M059J (cell line): ENCODE data around the gene MRAS. TPM values are rescaled to one million over a fixed set of nuclear protein-coding genes. Genes with fewer than 3 reads are reported as not detected.

ENCODE experiments used
- DNase-seq: peaks from one replicate; pipeline ENCODE4 v3.0.0-alpha.2; 2012; ENCODE audit warnings: low read depth
- total RNA-seq: library from RNA; depleted of rRNA; stranded (reverse); fragments of >200 nt; shearing (Covaris generic); gene quantifications from 2 replicates; pipeline ENCODE4 v1.2.3, GENCODE V29; 2014; rRNA removed

The MRAS gene
- 11.2 and 14.4 TPM in 2 replicates for total RNA-seq

GRCh38 chr3:138347960-138348753 is at the start of gene MRAS:
Gene MRAS, plus strand, starts transcription at chr3:138348579. Its CDS starts 24,305 bp downstream, at chr3:138372884.
- peak; percentile 82 for DNase-seq

GRCh38 chr3:138300647-138301046 is 47.7 kb upstream of the MRAS start:
- DNase-seq, result no peak

- DNase-seq, result no peak
Measured at GRCh38 chr3:138303474-138303873, 44.9 kb upstream of the MRAS start.

GRCh38 chr3:138307899-138308298 is 40.5 kb upstream of the MRAS start:
- no peak for DNase-seq

GRCh38 chr3:138308783-138309182 is 39.6 kb upstream of the MRAS start:
- no peak for DNase-seq

GRCh38 chr3:138310494-138310893 is 37.9 kb upstream of the MRAS start:
- no peak for DNase-seq

- peak; percentile 23 for DNase-seq
Measured at GRCh38 chr3:138314751-138315150, 33.6 kb upstream of the MRAS start.

- peak; percentile 23 for DNase-seq
Measured at GRCh38 chr3:138317687-138318086, 30.7 kb upstream of the MRAS start.

GRCh38 chr3:138323971-138324370 is 24.4 kb upstream of the MRAS start:
- no peak for DNase-seq

GRCh38 chr3:138325990-138326389 is 22.4 kb upstream of the MRAS start:
- DNase-seq, result no peak

GRCh38 chr3:138326866-138327595 is 21.3 kb upstream of the MRAS start:
- no peak for DNase-seq

GRCh38 chr3:138327831-138328230 is 20.5 kb upstream of the MRAS start:
- DNase-seq, result no peak

GRCh38 chr3:138328341-138328740 is 20.0 kb upstream of the MRAS start:
- no peak for DNase-seq

GRCh38 chr3:138329127-138329983 is 19.0 kb upstream of the MRAS start, which contains the start of gene NME9:
Gene NME9, minus strand, starts transcription at chr3:138329851. Its CDS starts 516 bp downstream, at chr3:138329335.
- peak; percentile 88 for DNase-seq

- DNase-seq, result no peak
Measured at GRCh38 chr3:138329984-138330293, 18.4 kb upstream of the MRAS start.

- peak; percentile 41 for DNase-seq
Measured at GRCh38 chr3:138331143-138331894, 17.1 kb upstream of the MRAS start.

GRCh38 chr3:138332472-138333073 is 15.8 kb upstream of the MRAS start:
- DNase-seq, result peak; percentile 61

- DNase-seq, result no peak
Measured at GRCh38 chr3:138334608-138335007, 13.8 kb upstream of the MRAS start.

- DNase-seq, result no peak
Measured at GRCh38 chr3:138336454-138336999, 11.9 kb upstream of the MRAS start.

- no peak for DNase-seq
Measured at GRCh38 chr3:138338244-138338643, 10.1 kb upstream of the MRAS start.

- DNase-seq, result no peak
Measured at GRCh38 chr3:138338811-138339210, 9.6 kb upstream of the MRAS start.
